ENCODE measurements around the gene HSPB1. TPM values are rescaled to one million over a fixed set of nuclear protein-coding genes. Genes with fewer than 3 reads are reported as not detected.
"Not testable (repeated sequence)": the region's sequence is repeated elsewhere in the genome, so short reads cannot be mapped to it uniquely, and the experiment has no call there.

HSPB1 gene
- total and polyA plus RNA-seq, 9 donors: 188 to 2,022 (median 1,473) TPM

DNA sequence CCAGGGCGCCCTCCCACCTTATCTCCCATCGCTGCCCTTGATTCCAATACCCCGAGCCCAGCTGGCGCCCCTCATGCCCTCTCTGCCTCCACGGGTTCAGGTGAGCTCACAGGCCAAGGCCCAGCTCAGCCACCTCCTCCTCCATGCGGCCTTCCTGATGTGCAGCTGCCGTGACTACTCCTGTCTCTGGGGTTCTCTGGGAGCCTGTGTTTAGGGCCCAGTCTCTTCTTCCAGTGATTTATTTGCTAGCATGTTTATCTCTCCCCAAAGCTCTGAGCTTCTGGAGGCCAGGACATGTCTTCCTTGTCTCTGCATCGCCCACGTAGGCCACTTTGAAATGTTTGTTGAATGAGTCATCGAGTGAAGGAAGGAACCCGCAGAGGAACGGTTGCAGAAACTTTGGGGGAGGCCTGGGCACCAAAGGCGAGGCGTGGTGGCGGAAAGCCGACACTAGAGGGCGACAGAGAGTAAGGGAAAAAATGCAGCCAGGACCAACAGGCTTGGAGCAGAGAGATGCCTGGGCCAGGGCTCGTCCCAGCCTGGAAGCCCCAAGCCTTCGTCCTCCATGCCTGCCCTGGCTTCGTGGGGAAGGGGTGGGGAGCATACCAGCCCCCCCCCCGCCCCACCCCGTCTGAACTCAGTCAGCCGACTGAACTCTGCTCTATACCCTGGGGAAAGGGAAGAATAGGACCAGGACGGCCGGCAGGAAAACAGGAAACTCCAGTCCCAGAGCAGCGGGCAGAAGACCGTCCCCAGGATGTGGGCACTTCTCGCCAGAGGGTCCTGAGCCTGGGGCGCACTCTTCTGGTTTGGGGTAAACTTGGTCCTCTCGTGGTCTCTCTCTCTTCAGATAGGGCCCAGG is 10.9 kb upstream of the HSPB1 start:
- DNase-seq: peak; percentile 93
- no peaks in the 10 kb centered on the region for H3K9me3 ChIP-seq (replicated peaks; ENCODE audit: control insufficient read depth, low read depth, low read length)
- H3K36me3 ChIP-seq (ENCODE audit: control insufficient read depth, insufficient read depth, low read length): no peaks in the 10 kb centered on the region
- H3K4me1 ChIP-seq (ENCODE audit: control insufficient read depth, insufficient read depth, low read length): peaks cover 43% of the 10 kb centered on the region
- 17% methylated on average over 27 of the region's 30 CpGs for WGBS (ENCODE audit: insufficient coverage)
- peak overlapping the region; percentile 32 for H3K4me3 ChIP-seq (ENCODE audit: low read length)
- peak overlapping the region; percentile 88 for H3K27ac ChIP-seq (ENCODE audit: low read length)
- peaks cover 2% of the 10 kb centered on the region for H3K27me3 ChIP-seq (ENCODE audit: control insufficient read depth, insufficient read depth, low read length)

DNA sequence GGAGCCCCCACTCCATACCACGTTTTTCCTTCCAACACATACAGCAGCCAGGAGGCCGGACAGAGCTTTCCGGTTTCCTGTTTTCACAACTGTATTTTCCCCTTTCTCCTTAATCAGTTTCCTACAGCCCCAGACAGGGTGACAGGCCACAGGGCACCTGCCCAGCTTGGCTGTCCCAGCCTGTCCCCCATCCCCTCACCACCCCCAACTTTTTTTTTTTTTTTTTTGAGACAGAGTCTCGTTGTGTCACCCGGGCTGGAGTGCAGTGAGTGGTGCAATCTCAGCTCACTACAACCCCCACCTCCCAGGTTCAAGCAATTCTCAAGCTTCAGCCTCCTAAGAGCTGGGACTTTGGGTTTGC is 10.3 kb upstream of the HSPB1 start:
- Histone ChIP-seq H3K9me3 (replicated peaks; ENCODE audit: control insufficient read depth, low read depth, low read length) (no peaks in the 10 kb centered on the region), H3K36me3 (ENCODE audit: control insufficient read depth, insufficient read depth, low read length) (no peaks in the 10 kb centered on the region), H3K27ac (ENCODE audit: low read length) (peak overlapping the region; percentile 88), H3K4me1 (ENCODE audit: control insufficient read depth, insufficient read depth, low read length) (peaks cover 46% of the 10 kb centered on the region), H3K4me3 (ENCODE audit: low read length) (peak overlapping the region; percentile 32), H3K27me3 (ENCODE audit: control insufficient read depth, insufficient read depth, low read length) (peaks cover 2% of the 10 kb centered on the region)
- 5% methylated on average over 2 of the region's 5 CpGs for WGBS (ENCODE audit: insufficient coverage)
- DNase-seq: peak; percentile 76

DNA sequence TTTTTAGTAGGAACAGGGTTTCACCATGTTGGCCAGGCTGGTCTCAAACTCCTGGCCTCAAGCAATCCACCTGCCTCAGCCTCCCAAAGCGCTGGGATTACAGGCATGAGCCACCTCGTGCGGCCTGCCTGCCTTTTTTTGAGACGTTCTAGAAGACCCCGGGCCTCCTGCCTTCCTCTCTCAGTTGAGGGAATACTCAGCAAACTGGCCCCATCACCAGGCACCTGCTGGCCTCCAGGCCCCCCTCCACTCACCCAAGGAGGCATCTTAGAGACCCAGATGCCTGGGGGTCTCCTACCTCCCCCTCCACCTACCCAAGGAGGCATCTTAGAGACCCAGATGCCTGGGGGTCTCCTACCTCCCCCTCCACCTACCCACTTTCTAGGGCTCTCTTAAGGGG is 9.6 kb upstream of the HSPB1 start:
- 100% methylated on average over 1 of the region's 5 CpGs for WGBS (ENCODE audit: insufficient coverage)
- not testable (repeated sequence) for H3K4me3 ChIP-seq (ENCODE audit: low read length); H3K36me3 ChIP-seq (ENCODE audit: control insufficient read depth, insufficient read depth, low read length); H3K27ac ChIP-seq (ENCODE audit: low read length); H3K27me3 ChIP-seq (ENCODE audit: control insufficient read depth, insufficient read depth, low read length); DNase-seq; H3K9me3 ChIP-seq (replicated peaks; ENCODE audit: control insufficient read depth, low read depth, low read length)
- H3K4me1 ChIP-seq (ENCODE audit: control insufficient read depth, insufficient read depth, low read length): peaks cover 50% of the 10 kb centered on the region

DNA sequence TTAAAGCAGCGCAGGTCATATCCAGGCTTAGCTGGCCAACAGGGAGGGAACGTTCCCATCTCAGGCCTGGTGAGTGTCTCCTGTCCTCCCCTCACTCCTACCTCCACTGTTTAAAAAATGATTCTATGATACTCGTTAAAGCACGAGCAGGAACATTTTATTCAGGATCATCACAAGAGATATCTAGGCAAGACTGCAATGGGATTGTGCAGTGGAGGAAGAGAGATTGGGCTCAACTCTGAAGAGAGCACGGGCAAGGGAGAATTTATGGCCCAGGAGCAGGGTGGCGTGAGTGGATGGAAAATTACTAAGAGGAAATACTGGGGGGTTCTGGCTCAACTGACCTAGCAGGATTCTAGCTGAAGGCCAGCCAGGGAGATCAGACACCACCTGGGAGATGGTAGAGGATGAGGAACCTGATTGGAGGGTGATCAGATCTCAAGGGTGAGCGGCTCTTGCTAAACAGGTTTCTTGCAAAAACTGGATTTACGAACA is 9.0 kb upstream of the HSPB1 start:
- Histone ChIP-seq H3K4me3 (ENCODE audit: low read length) (no peak overlapping the region), H3K36me3 (ENCODE audit: control insufficient read depth, insufficient read depth, low read length) (no peaks in the 10 kb centered on the region), H3K9me3 (replicated peaks; ENCODE audit: control insufficient read depth, low read depth, low read length) (no peaks in the 10 kb centered on the region), H3K27ac (ENCODE audit: low read length) (peak overlapping the region; percentile 95), H3K4me1 (ENCODE audit: control insufficient read depth, insufficient read depth, low read length) (peaks cover 50% of the 10 kb centered on the region), H3K27me3 (ENCODE audit: control insufficient read depth, insufficient read depth, low read length) (no peaks in the 10 kb centered on the region)
- no peak for DNase-seq
- 81% methylated on average over 5 of the region's 8 CpGs for WGBS (ENCODE audit: insufficient coverage)

DNA sequence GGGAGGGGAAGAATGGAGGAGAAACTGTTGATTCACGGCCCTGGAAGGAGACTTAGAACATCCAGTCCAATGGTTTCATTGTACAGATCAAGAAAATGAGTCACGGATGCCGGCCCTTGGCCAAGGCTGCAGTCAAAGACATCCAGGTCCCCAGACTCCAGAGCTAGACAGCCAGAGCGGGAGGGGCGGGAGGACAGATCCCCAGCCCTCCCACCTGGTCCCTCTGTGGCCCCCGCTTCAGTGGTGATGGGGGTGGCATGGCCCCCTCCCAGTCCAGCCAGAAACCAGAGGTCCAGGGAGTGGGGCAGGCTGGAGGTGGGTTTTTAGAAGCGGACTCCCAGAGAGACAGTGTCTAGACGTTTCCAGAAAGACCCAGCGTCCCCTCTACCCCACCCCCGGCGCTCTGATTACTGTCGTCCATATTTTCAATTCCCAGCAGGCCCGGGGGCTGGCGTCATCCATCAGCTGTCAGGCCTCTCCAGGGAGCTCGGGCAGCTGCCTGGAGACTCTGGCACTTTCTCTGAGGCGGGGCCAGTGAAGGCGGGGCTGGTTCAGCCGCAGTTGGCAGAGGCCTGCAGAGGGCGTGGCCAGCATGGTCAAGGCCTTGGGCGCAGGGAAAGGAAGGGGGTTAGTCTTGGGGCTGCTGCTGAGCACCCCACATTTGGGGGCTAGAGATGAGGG is 8.0 kb upstream of the HSPB1 start:
- no peaks in the 10 kb centered on the region for H3K27me3 ChIP-seq (ENCODE audit: control insufficient read depth, insufficient read depth, low read length)
- H3K36me3 ChIP-seq (ENCODE audit: control insufficient read depth, insufficient read depth, low read length): no peaks in the 10 kb centered on the region
- 26% methylated on average over 6 of the region's 20 CpGs for WGBS (ENCODE audit: insufficient coverage)
- H3K4me3 ChIP-seq (ENCODE audit: low read length): peak overlapping the region; percentile 6
- peak; percentile 94 for DNase-seq
- H3K27ac ChIP-seq (ENCODE audit: low read length): peak overlapping the region; percentile 95
- H3K9me3 ChIP-seq (replicated peaks; ENCODE audit: control insufficient read depth, low read depth, low read length): no peaks in the 10 kb centered on the region
- peaks cover 50% of the 10 kb centered on the region for H3K4me1 ChIP-seq (ENCODE audit: control insufficient read depth, insufficient read depth, low read length)

DNA sequence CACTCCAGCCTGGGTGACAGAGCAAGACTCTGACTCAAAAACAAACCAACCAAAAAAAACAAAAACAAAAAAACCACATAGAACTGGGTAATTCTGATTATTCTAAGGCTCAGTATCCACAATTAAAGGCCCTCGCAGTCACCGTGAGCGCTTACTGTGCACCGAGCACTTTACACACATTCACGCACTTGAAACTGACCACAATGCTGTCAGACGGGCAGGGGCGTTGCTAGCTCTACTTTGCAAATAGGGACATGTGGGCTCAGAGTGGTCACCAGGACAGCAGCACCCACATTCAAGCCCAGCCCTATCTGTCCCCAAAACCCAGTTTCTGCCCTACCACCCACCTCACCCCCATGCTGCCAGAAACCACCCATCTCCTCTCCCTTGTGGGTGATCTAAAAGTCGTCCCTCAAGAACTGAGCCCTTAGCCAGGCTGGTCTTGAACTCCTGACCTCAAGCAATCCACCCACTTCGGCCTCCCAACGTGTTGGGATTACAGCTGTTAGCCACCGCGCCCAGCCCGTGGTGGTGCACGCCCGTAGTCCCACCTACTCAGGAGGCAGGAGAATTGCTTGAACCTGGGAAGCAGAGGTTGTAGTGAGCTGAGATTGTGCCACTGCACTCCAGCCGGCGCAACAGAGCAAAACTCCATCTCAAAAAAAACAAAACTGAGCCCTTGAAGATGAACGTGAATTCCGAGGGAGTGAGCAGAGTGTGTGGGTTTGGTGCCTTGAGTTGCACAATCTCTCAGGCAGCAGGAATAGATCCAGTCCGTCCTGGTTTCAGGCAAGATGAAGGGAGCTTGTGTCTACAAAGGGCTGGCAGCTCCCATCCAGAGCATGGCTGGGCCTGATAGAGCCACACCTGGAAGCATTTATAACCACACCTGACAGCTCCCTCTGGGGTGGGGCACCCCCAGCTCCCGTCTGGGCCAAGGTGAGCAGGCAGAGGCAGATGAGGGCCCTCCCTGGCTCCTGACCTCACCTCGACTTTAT is 5.4 kb upstream of the HSPB1 start:
- Histone ChIP-seq H3K27me3 (ENCODE audit: control insufficient read depth, insufficient read depth, low read length) (no peaks in the 10 kb centered on the region), H3K36me3 (ENCODE audit: control insufficient read depth, insufficient read depth, low read length) (no peaks in the 10 kb centered on the region), H3K4me1 (ENCODE audit: control insufficient read depth, insufficient read depth, low read length) (peaks cover 46% of the 10 kb centered on the region), H3K9me3 (replicated peaks; ENCODE audit: control insufficient read depth, low read depth, low read length) (no peaks in the 10 kb centered on the region), H3K4me3 (ENCODE audit: low read length) (no peak overlapping the region), H3K27ac (ENCODE audit: low read length) (peak overlapping the region; percentile 55)
- WGBS (ENCODE audit: insufficient coverage): 59% methylated on average over 12 of the region's 22 CpGs
- no peak for DNase-seq

DNA sequence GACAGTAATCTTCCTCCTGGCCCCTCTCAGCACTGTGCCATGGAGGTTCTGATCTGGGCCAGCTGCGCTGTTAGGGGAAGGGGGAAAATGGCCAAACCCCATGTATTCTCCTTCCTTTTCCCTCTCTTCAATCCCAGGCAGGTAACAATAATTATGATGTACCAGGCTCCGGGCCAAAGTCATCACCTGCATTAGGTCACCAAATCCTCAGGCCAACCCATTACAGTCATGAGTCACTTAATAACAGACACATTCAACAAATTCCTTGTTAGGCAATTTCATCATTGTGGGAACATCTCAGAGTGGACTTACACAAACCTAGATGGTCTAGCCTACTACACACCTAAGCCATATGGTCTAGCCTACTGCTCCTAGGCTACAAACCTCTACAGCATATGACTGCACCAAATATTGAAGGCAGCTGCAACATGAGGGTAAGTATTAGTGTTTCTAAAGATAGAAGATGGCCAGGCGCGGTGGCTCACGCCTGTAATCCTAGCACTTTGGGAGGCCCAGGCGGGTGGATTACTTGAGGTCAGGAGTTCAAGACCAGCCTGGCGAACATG is 2.2 kb upstream of the HSPB1 start:
- Histone ChIP-seq H3K4me1 (ENCODE audit: control insufficient read depth, insufficient read depth, low read length) (peaks cover 36% of the 10 kb centered on the region), H3K27ac (ENCODE audit: low read length) (no peak overlapping the region), H3K27me3 (ENCODE audit: control insufficient read depth, insufficient read depth, low read length) (no peaks in the 10 kb centered on the region), H3K9me3 (replicated peaks; ENCODE audit: control insufficient read depth, low read depth, low read length) (no peaks in the 10 kb centered on the region), H3K36me3 (ENCODE audit: control insufficient read depth, insufficient read depth, low read length) (peaks cover 14% of the 10 kb centered on the region), H3K4me3 (ENCODE audit: low read length) (no peak overlapping the region)
- no peak for DNase-seq
- WGBS (ENCODE audit: insufficient coverage): 63% methylated on average over 4 of the region's 7 CpGs

DNA sequence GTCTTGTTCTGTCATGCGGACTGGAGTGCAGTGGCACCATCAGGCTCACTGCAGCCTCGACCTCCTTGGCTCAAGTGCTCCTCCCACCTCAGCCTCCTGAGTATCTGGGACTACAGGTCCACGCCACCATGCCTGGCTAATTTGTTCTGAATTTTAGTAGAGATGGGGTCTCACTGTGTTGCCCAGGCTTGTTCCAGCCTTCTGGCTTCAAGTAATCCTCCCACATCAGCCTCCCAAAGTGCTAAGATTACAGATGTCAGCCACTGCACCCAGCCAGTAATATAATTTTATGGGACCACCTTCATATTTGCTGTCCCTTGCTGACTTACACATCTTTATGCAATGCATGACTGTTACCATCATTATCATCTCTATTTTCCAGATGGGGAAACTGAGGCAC is 1.5 kb upstream of the HSPB1 start:
- Histone ChIP-seq H3K36me3 (ENCODE audit: control insufficient read depth, insufficient read depth, low read length) (peaks cover 14% of the 10 kb centered on the region), H3K27me3 (ENCODE audit: control insufficient read depth, insufficient read depth, low read length) (no peaks in the 10 kb centered on the region), H3K9me3 (replicated peaks; ENCODE audit: control insufficient read depth, low read depth, low read length) (no peaks in the 10 kb centered on the region), H3K4me3 (ENCODE audit: low read length) (no peak overlapping the region), H3K27ac (ENCODE audit: low read length) (no peak overlapping the region), H3K4me1 (ENCODE audit: control insufficient read depth, insufficient read depth, low read length) (peaks cover 37% of the 10 kb centered on the region)
- DNase-seq: no peak
- no CpG with 5 or more reads among the region's 3 CpGs for WGBS (ENCODE audit: insufficient coverage)

DNA sequence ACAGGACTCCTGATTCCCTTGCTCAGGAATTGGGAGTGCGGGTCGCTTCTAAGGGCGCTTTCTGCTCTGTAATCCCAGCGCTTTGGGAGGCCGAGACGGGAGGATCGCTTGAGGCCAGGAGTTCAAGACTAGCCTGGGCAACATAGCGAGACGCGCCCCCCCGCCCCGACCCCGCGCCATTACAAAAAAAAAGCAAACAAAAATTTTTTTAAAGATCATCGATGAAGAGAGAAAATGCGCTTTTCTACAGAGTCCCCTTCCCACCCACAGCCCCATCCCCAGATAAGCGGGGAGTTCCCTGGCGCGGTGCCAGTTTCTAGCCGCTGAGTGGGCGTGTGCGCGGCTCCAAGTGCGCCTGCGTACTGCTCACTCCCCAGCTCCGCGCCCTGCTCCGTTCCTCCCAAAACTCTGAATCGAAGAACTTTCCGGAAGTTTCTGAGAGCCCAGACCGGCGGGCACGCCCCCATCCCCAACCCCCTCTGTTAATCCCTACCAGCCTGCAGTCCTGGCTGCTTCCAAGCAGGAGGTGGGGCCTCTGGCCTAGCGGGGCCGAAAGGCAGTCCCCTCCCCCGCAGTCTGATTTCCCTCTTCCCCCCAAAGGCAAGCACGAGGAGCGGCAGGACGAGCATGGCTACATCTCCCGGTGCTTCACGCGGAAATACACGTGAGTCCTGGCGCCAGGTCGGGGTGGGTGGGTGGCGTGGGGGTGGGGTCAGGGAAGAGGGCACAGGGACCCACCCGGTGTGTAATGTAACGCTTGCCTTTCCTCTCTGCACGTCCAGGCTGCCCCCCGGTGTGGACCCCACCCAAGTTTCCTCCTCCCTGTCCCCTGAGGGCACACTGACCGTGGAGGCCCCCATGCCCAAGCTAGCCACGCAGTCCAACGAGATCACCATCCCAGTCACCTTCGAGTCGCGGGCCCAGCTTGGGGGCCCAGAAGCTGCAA is 1.0 kb downstream of the HSPB1 start:
- Histone ChIP-seq H3K4me1 (ENCODE audit: control insufficient read depth, insufficient read depth, low read length) (peaks cover 54% of the 10 kb centered on the region), H3K27ac (ENCODE audit: low read length) (peak overlapping the region; percentile 98)
- WGBS (ENCODE audit: insufficient coverage): under 1% methylated on average over 38 of the region's 56 CpGs

More for the DNA sequence above, 1.0 kb downstream of the HSPB1 start:
- peak; percentile 97 for DNase-seq
- no peaks in the 10 kb centered on the region for H3K9me3 ChIP-seq (replicated peaks; ENCODE audit: control insufficient read depth, low read depth, low read length)
- peak overlapping the region; percentile 96 for H3K4me3 ChIP-seq (ENCODE audit: low read length)
- H3K36me3 ChIP-seq (ENCODE audit: control insufficient read depth, insufficient read depth, low read length): peaks cover 14% of the 10 kb centered on the region
- no peaks in the 10 kb centered on the region for H3K27me3 ChIP-seq (ENCODE audit: control insufficient read depth, insufficient read depth, low read length)
